ENCODE data around the gene ASZ1.

Gene ASZ1

GRCh38 chr7:117333168-117333567 is 94.1 kb downstream of the ASZ1 start:
- no peak for DNase-seq

GRCh38 chr7:117332031-117332430 is 95.3 kb downstream of the ASZ1 start:
- no peak for DNase-seq

GRCh38 chr7:117325836-117326235 is 101.5 kb downstream of the ASZ1 start:
- DNase-seq = no peak

GRCh38 chr7:117324960-117325359 is 102.3 kb downstream of the ASZ1 start:
- DNase-seq = no peak

- DNase-seq = no peak
Measured at GRCh38 chr7:117323851-117324711, 103.2 kb downstream of the ASZ1 start.

- DNase-seq = no peak
Measured at GRCh38 chr7:117323305-117323850, 103.9 kb downstream of the ASZ1 start.

- no peak for DNase-seq
Measured at GRCh38 chr7:117322741-117323304, 104.5 kb downstream of the ASZ1 start, which contains the start of gene WNT2. Gene WNT2 (minus strand): TSS chr7:117323058. CDS start chr7:117322989, 69 bp downstream.

- no peak for DNase-seq
Measured at GRCh38 chr7:117320523-117320922, 106.8 kb downstream of the ASZ1 start.

GRCh38 chr7:117319181-117319580 is 108.1 kb downstream of the ASZ1 start:
- DNase-seq = no peak

- DNase-seq = no peak
Measured at GRCh38 chr7:117313582-117313981, 113.7 kb downstream of the ASZ1 start.
